HEK293 (cell line): Measurements from ENCODE around the gene DHPS.

Experiments
- GLIS2 ChIP-seq: fragments of 450-650 bp; formaldehyde crosslinking; IDR thresholded peaks from 2 replicates; pipeline ENCODE4 v1.5.1; 2016; ENCODE audit warnings: missing biosample characterization, missing genetic modification characterization
- INSM2 ChIP-seq: fragments of 450-650 bp; formaldehyde crosslinking; IDR thresholded peaks from 2 replicates; pipeline ENCODE4 v1.5.1; 2016; ENCODE audit warnings: missing biosample characterization, missing genetic modification characterization
- KLF10 ChIP-seq: fragments of 450-650 bp; IDR thresholded peaks from 2 replicates; pipeline ENCODE4 v1.5.1; 2018; ENCODE audit warnings: missing biosample characterization, mild to moderate bottlenecking, missing genetic modification characterization
- KLF7 ChIP-seq: fragments of 450-650 bp; formaldehyde crosslinking; IDR thresholded peaks from 2 replicates; pipeline ENCODE4 v1.5.1; 2016; ENCODE audit warnings: missing biosample characterization, missing genetic modification characterization, borderline replicate concordance
- KLF9 ChIP-seq: fragments of 450-650 bp; formaldehyde crosslinking; IDR thresholded peaks from 2 replicates; pipeline ENCODE4 v1.5.1; 2016; ENCODE audit warnings: missing biosample characterization, missing genetic modification characterization, low read depth
- PRDM1 ChIP-seq: fragments of 450-650 bp; formaldehyde crosslinking; IDR thresholded peaks from 2 replicates; pipeline ENCODE4; 2016; ENCODE audit warnings: missing biosample characterization, missing genetic modification characterization
- SCRT2 ChIP-seq: fragments of 450-650 bp; formaldehyde crosslinking; IDR thresholded peaks from 2 replicates; pipeline ENCODE4 v1.5.1; 2016; ENCODE audit warnings: missing biosample characterization, missing genetic modification characterization
- SP2 ChIP-seq: fragments of 450-650 bp; formaldehyde crosslinking; IDR thresholded peaks from 2 replicates; pipeline ENCODE4 v1.5.1; 2016; ENCODE audit warnings: missing biosample characterization, missing genetic modification characterization
- SP7 ChIP-seq: fragments of 450-650 bp; formaldehyde crosslinking; IDR thresholded peaks from 2 replicates; pipeline ENCODE4 v1.5.1; 2016; ENCODE audit warnings: missing biosample characterization, missing genetic modification characterization
- TSHZ1 ChIP-seq: fragments of 450-650 bp; formaldehyde crosslinking; IDR thresholded peaks from 2 replicates; pipeline ENCODE4 v1.5.1; 2016; ENCODE audit warnings: missing biosample characterization, missing genetic modification characterization, borderline replicate concordance
- YY1 ChIP-seq: fragments of 450-650 bp; formaldehyde crosslinking; IDR thresholded peaks from 2 replicates; pipeline ENCODE4 v1.5.1; 2018; ENCODE audit warnings: missing biosample characterization, missing genetic modification characterization
- ZBTB11 ChIP-seq: fragments of 450-650 bp; formaldehyde crosslinking; conservative IDR thresholded peaks from 2 replicates; pipeline ENCODE4 v1.5.1; 2016; ENCODE audit warnings: low read depth, missing biosample characterization, missing genetic modification characterization
- ZBTB17 ChIP-seq: fragments of 450-650 bp; formaldehyde crosslinking; IDR thresholded peaks from 2 replicates; pipeline ENCODE4 v1.5.1; 2016; ENCODE audit warnings: missing biosample characterization, missing genetic modification characterization
- ZBTB48 ChIP-seq: fragments of 450-650 bp; formaldehyde crosslinking; IDR thresholded peaks from 2 replicates; pipeline ENCODE4 v1.5.1; 2016; ENCODE audit warnings: missing biosample characterization, missing genetic modification characterization
- ZBTB6 ChIP-seq: fragments of 450-650 bp; formaldehyde crosslinking; IDR thresholded peaks from 2 replicates; pipeline ENCODE4 v1.5.1; 2017; ENCODE audit warnings: missing biosample characterization, missing genetic modification characterization
- ZBTB8A ChIP-seq: fragments of 450-650 bp; formaldehyde crosslinking; IDR thresholded peaks from 2 replicates; pipeline ENCODE4 v1.5.1; 2016; ENCODE audit warnings: missing biosample characterization, missing genetic modification characterization
- ZEB2 ChIP-seq: fragments of 450-650 bp; formaldehyde crosslinking; IDR thresholded peaks from 2 replicates; pipeline ENCODE4 v1.5.1; 2016; ENCODE audit warnings: missing biosample characterization, missing genetic modification characterization
- ZFP37 ChIP-seq: fragments of 450-650 bp; formaldehyde crosslinking; IDR thresholded peaks from 2 replicates; pipeline ENCODE4 v1.5.1; 2016; ENCODE audit warnings: missing biosample characterization, missing genetic modification characterization
- ZNF148 ChIP-seq: fragments of 450-650 bp; formaldehyde crosslinking; IDR thresholded peaks from 2 replicates; pipeline ENCODE4 v1.5.0; 2017; ENCODE audit warnings: missing biosample characterization, missing genetic modification characterization, borderline replicate concordance
- ZNF169 ChIP-seq: fragments of 450-650 bp; formaldehyde crosslinking; IDR thresholded peaks from 2 replicates; pipeline ENCODE4 v1.5.1; 2016; ENCODE audit warnings: missing biosample characterization, missing genetic modification characterization
- ZNF324 ChIP-seq: fragments of 450-650 bp; formaldehyde crosslinking; IDR thresholded peaks from 2 replicates; pipeline ENCODE4 v1.5.1; 2016; ENCODE audit warnings: missing biosample characterization, missing genetic modification characterization
- ZNF394 ChIP-seq: fragments of 450-650 bp; formaldehyde crosslinking; IDR thresholded peaks from 2 replicates; pipeline ENCODE4 v1.5.1; 2016; ENCODE audit warnings: missing biosample characterization, missing genetic modification characterization, mild to moderate bottlenecking, moderate library complexity, borderline replicate concordance
- ZNF423 ChIP-seq: fragments of 450-650 bp; formaldehyde crosslinking; IDR thresholded peaks from 2 replicates; pipeline ENCODE4 v1.5.1; 2016; ENCODE audit warnings: missing biosample characterization, missing genetic modification characterization
- ZNF530 ChIP-seq: fragments of 450-650 bp; formaldehyde crosslinking; IDR thresholded peaks from 2 replicates; pipeline ENCODE4 v1.5.1; 2016; ENCODE audit warnings: low read depth, missing biosample characterization, missing genetic modification characterization
- ZNF549 ChIP-seq: fragments of 450-650 bp; IDR thresholded peaks from 2 replicates; pipeline ENCODE4 v1.5.1; 2018; ENCODE audit warnings: missing biosample characterization, missing genetic modification characterization, mild to moderate bottlenecking, inconsistent platforms, moderate library complexity
- ZNF600 ChIP-seq: fragments of 450-650 bp; formaldehyde crosslinking; IDR thresholded peaks from 2 replicates; pipeline ENCODE4 v1.5.1; 2016; ENCODE audit warnings: missing biosample characterization, missing genetic modification characterization
- ZNF629 ChIP-seq: fragments of 450-650 bp; formaldehyde crosslinking; IDR thresholded peaks from 2 replicates; pipeline ENCODE4 v1.5.1; 2017; ENCODE audit warnings: missing biosample characterization, missing genetic modification characterization
- ZNF785 ChIP-seq: fragments of 450-650 bp; formaldehyde crosslinking; IDR thresholded peaks from 2 replicates; pipeline ENCODE4 v1.5.1; 2016; ENCODE audit warnings: missing biosample characterization, missing genetic modification characterization

Gene DHPS

GRCh38 chr19:12666265-12667048 is 15.2 kb downstream of the DHPS start, which contains the start of the genes MAN2B1 and WDR83 (continued):
- TF ChIP-seq ZBTB6: no peak
- TF ChIP-seq ZNF530 (tag by site-specific recombination): no peak
- peak; percentile 94 for TF ChIP-seq KLF10 (tag by site-specific recombination)
- TF ChIP-seq ZBTB17: peak; percentile 21; the same call in 1 of the 2 replicates
- TF ChIP-seq ZNF324 (tag by site-specific recombination): no peak; the same call in 1 of the 2 replicates
- 0 out of 2 replicates have a peak, but pooled peaks have one; percentile 47 for TF ChIP-seq ZBTB48 (tag by site-specific recombination)
- TF ChIP-seq ZNF394 (tag by site-specific recombination): no peak
- peak; percentile 12; the same call in 1 of the 2 replicates for TF ChIP-seq ZEB2 (tag by site-specific recombination)
- no peak for TF ChIP-seq ZNF423
- no peak for TF ChIP-seq ZNF169
- TF ChIP-seq ZBTB8A: peak; percentile 58; the same call in 1 of the 2 replicates
- TF ChIP-seq TSHZ1: no peak
- no peak for TF ChIP-seq SP7 (tag by site-specific recombination)
- TF ChIP-seq ZBTB11 (tag by site-specific recombination): 0 out of 2 replicates have a peak, but pooled peaks have one; percentile 32
- TF ChIP-seq SP2 (tag by site-specific recombination): peak; percentile 69
- TF ChIP-seq ZFP37 (tag by site-specific recombination): no peak
- no peak for TF ChIP-seq SCRT2 (tag by site-specific recombination)
- peak; percentile 13; the same call in 1 of the 2 replicates for TF ChIP-seq KLF7 (tag by site-specific recombination)
- TF ChIP-seq YY1 (tag by site-specific recombination): no peak
- no peak; the same call in 1 of the 2 replicates for TF ChIP-seq KLF9 (tag by site-specific recombination)
- no peak; the same call in 1 of the 2 replicates for TF ChIP-seq ZNF629 (tag by site-specific recombination)
- no peak for TF ChIP-seq ZNF148 (tag by site-specific recombination)
- TF ChIP-seq ZNF600 (tag by site-specific recombination): no peak
- TF ChIP-seq ZNF785: no peak
- no peak for TF ChIP-seq PRDM1 (tag by site-specific recombination)
- no peak for TF ChIP-seq ZNF549 (tag by site-specific recombination)
- TF ChIP-seq GLIS2: peak; percentile 52
- TF ChIP-seq INSM2 (tag by site-specific recombination): 0 out of 2 replicates have a peak, but pooled peaks have one; percentile 10
